ENCODE data around the gene ZFP36L1.

ZFP36L1 gene

GRCh38 chr14:68800953-68801352 is 8.1 kb upstream of the ZFP36L1 start:
- no peak overlapping the region for H3K27ac ChIP-seq
- no peak for TF ChIP-seq CTCF (conservative IDR thresholded peaks at IDR 0.05)

GRCh38 chr14:68800390-68800789 is 7.5 kb upstream of the ZFP36L1 start:
- H3K27ac ChIP-seq: no peak overlapping the region
- no peak for TF ChIP-seq CTCF (conservative IDR thresholded peaks at IDR 0.05)

GRCh38 chr14:68798621-68799020 is 5.8 kb upstream of the ZFP36L1 start:
- H3K27ac ChIP-seq: no peak overlapping the region
- no peak for TF ChIP-seq CTCF (conservative IDR thresholded peaks at IDR 0.05)

GRCh38 chr14:68797121-68797670 is 4.3 kb upstream of the ZFP36L1 start:
- no peak overlapping the region; the same call in 1 of the 2 replicates for H3K27ac ChIP-seq
- no peak for TF ChIP-seq CTCF (conservative IDR thresholded peaks at IDR 0.05)

GRCh38 chr14:68796418-68797101 is 3.7 kb upstream of the ZFP36L1 start:
- no peak for TF ChIP-seq CTCF (conservative IDR thresholded peaks at IDR 0.05)
- peak overlapping the region; percentile 93 for H3K27ac ChIP-seq

- peak; percentile 78 for TF ChIP-seq CTCF (conservative IDR thresholded peaks at IDR 0.05)
- H3K27ac ChIP-seq: peak overlapping the region; percentile 93
Observed at GRCh38 chr14:68795597-68796417, 2.9 kb upstream of the ZFP36L1 start.

GRCh38 chr14:68794851-68795596 is 2.2 kb upstream of the ZFP36L1 start:
- H3K27ac ChIP-seq: peak overlapping the region; percentile 93
- no peak for TF ChIP-seq CTCF (conservative IDR thresholded peaks at IDR 0.05)
